Activated T-cell treated with anti-CD3 and anti-CD28 coated beads for 48 hours (primary cell): ENCODE data around the gene CDK5RAP2.

Source experiments
- DNase-seq: peaks from one replicate; pipeline ENCODE4 v3.0.0-alpha.2; 2020; ENCODE audit warnings: low read depth

Gene CDK5RAP2

GRCh38 chr9:120399940-120400339, 180.0 kb downstream of the CDK5RAP2 start:
- DNase-seq, result no peak

GRCh38 chr9:120398286-120398685, 181.7 kb downstream of the CDK5RAP2 start:
- DNase-seq, result no peak

DNA sequence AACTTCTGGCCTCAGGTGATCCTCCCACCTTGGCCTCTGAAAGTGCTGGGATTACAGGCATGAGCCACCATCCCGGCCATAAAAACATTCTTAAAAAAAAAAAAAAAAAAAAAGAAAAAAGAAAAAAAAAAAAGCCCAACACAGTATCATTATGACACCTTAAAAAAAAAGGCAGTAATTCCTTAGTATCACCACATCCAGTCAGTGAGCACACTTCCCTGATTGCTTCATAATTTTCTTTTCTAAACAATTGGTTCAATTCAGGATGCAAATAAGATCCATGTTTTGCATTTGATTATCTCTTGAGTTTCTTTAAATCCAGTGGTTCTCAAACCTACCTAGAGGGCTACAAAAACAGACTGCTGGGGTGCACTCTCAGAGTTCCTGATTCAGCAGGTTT, 182.5 kb downstream of the CDK5RAP2 start:
- no peak for DNase-seq

GRCh38 chr9:120396931-120397330, 183.0 kb downstream of the CDK5RAP2 start:
- DNase-seq, result no peak

GRCh38 chr9:120396418-120396817, 183.5 kb downstream of the CDK5RAP2 start:
- DNase-seq, result no peak

DNA sequence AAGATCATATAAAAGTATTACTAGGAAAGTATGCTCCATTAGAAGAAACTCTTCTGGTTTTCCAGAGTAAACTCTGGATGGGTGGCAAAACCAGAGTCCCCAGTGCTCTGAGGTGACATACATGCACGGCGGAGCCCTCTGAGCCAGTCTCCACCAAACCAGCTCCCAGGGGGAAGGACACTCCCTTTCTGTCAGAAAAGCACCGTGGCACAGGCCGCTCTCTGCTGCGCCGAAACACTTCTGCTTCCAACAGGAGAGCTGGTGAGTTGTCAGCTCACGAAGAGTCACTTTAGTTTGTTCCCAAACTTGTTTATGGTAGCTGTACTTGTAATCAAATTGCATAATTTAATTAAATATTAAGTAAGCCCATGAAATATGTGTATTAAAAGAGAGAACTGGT, 184.6 kb downstream of the CDK5RAP2 start:
- DNase-seq, result no peak

GRCh38 chr9:120394058-120394669, 185.8 kb downstream of the CDK5RAP2 start:
- DNase-seq, result peak; percentile 58

DNA sequence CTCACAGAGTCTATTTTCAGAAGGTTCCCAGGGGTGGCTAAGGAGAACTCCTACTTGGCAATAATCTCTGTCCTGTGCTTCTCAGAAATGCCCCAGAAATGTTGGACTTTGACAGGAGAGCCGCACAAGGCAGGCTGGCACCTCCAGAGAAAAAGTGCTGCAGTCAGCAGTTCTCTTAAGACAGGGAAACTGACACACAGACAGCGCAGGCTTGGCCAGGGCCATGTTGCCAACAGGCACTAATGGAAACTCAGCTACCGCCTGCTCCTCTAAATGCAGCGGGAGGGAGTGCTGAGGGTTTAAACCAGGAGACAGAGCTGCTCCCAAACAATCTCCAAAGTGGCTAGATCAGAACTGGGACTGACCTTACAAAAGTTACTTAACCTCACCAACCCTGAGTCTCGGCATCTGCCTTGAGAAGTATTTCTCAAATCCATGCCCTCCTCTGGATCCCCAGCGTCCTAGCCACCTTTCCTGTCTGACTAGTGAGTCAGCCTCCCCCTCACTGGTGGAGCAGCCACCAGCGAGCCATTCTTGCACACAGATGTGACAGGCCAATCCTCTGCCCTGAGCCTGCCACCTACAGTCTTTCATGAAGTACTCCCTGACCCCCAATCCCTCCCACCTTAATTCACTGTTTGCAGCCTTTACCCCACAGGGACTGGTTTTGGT, 186.4 kb downstream of the CDK5RAP2 start:
- DNase-seq, result no peak

DNA sequence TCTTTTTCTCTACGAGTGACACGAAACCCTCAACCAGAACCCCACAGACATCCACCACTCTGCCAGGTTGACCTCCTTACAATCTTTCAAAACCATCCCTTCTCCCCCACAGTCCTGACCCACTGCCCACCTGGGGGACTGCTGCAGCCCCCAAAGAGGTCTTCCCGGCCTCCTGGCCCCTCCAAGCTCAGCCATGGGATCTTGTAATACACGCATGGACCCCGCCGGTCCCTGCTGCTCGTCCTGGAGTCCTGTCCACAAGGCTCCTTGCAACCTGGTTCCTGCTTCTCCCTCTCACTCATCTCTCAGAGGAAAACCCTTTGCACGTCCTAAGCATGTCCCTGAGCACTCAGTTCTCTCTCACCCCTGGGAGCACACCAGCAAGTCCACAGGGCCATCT, 187.3 kb downstream of the CDK5RAP2 start:
- no peak for DNase-seq

- DNase-seq, result no peak
Observed at GRCh38 chr9:120392245-120392644, 187.7 kb downstream of the CDK5RAP2 start.

DNA sequence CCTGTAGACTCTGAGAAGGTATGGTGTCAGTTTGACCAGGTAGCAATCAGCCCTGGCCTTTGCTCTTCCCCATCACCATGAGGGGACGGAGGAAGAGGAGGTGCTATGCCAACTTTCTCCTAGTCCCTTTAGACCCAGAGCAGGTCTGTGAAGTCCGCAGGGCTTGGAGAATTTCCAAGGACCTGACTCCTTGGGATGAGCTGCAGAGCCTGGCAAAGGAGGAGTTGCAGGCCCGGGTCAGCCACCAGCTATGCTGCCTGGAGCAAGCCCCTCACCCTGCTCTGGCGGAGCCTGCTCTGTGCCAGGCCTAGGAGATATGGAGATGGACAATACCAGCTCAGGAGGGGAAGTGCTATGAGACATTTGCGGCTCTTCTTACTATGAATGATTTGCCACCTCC, 188.3 kb downstream of the CDK5RAP2 start:
- DNase-seq, result no peak

GRCh38 chr9:120390637-120391190, 189.3 kb downstream of the CDK5RAP2 start:
- no peak for DNase-seq

- DNase-seq, result no peak
Observed at GRCh38 chr9:120389867-120390266, 190.1 kb downstream of the CDK5RAP2 start.

- DNase-seq, result no peak
Observed at GRCh38 chr9:120389300-120389699, 190.7 kb downstream of the CDK5RAP2 start.

DNA sequence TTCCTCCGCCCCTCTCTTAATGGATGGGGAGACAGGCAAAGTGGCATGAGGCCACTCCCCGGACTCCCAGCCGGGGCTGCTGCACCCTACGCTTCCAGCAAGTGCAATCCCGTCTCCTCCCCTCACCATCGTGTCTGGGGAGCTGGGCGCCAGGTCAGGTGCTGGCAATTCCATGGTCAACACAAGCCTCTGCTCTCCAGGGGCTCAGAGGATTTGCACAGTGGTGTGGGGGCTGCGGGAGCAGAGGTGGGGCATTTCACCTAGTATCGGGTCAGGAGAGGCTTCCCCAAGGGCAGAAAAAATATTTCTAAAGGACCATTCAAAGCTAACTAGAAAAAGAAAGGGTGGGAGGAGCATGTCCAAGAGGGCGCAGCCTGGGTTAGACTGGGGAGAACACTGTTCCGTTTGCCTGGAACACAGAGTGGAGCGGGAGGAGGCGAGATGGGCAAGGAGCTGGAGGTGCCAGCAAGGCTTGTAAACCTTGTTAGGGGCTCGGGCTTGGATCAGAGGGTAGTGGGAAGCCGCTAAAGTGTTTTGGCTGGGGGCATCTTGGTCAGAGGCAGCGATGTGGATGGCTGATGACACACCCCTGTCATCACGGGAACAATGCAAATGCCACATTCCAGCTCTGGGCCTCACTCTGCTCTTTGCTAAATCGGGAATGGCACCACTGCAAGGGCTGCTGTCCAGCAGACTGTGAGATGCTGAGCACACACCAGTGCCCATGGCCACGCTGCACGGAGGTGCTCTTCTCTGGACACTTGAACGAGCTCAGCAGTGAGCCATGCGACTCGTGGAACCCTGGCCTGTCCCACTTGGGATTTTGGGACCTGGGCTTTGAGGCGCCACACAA, 191.7 kb downstream of the CDK5RAP2 start:
- DNase-seq, result no peak

GRCh38 chr9:120387257-120388002, 192.5 kb downstream of the CDK5RAP2 start:
- DNase-seq, result no peak

DNA sequence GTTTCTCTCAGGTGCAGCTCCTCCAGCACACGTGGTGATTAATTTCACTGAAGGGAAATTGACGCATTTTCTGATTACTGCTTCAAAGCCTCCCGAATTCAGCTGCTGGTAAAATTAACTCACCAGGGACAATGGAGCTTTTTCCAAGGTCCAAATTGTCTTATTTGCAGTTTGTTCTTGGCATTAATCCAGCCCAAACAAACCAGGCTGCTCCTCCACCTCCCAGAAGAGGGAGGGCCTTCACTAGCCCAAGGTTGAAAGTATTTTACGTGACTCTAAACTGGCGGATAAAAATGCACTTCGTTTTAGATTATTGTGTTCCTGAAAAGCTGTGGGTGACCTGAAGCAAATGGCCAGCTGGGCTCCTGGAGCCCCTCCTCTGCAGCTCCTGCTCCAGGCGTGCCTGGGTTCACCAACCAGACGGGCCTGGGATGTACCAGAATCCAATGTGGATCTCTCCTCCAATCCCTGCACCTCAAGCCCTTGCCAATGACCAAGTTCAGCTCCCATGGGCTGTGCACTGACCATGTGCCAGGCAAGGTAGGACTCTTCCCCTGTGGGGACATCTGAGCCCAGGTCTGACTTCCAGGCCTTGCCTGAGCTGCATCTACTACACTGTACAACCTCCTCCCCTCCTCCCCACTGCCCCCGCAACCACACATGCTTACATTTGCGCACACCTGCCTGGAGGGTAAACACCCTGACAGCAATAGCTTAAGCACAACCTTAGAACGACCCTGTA, 193.4 kb downstream of the CDK5RAP2 start:
- DNase-seq, result no peak

DNA sequence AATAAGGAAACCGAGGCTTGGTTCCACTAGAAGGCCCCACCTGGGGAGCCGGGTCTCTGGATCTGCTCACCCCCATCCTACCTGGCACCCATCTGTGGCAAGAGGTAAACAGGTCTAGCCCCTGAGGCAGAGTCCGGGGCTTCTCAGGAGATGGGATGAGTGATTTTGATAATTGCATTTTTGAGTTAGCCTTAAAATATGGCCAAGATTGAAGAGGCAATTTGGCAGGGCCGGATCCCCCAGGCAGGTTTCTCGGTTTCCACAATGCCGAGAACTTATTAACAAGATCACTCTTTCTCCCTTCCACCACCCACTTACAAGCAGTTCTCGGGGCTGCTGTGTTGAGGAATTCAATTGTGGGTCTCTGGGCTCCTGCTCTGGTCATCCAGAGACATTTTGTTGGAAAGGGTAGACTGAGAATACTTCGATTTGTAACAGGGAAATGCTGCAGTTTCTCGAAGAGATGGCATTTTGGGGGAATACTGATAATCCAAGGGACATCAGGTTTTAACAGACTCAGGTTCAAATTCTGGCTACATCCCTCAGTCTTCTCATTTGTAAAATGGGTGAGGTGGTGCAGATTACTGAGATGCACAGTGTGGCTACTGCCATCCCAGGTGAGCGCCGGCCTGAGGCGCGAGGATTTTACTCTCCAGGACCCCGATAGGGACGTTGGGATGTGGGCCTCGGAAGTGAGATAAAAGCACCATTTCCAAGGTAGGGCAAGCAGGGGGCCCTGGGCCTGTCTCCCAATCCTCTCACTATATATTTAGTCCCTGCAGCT, 194.2 kb downstream of the CDK5RAP2 start:
- no peak for DNase-seq

DNA sequence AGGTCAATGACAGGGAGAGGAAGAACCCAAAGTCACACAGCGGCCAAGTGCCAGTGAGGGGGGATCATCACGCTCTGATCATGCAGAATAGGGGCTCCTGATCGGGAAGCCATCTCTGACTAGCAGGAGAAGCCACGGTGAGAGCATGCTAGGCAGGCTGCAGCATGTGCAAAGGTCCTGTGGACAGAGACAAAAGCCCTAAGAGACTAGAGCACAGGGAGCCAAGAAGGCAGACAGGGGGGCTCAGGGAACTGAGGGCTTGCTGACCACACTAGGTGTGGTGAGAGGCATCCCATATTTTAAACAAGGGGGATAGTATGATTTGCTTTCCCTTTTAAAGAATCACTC, 195.1 kb downstream of the CDK5RAP2 start:
- no peak for DNase-seq
